ENCODE measurements around the gene KCNMA1. TPM values are rescaled to one million over a fixed set of nuclear protein-coding genes. Genes with fewer than 3 reads are reported as not detected.

KCNMA1 gene
- total RNA-seq, 1 experiment from 2014 or later, result 143 TPM

DNA sequence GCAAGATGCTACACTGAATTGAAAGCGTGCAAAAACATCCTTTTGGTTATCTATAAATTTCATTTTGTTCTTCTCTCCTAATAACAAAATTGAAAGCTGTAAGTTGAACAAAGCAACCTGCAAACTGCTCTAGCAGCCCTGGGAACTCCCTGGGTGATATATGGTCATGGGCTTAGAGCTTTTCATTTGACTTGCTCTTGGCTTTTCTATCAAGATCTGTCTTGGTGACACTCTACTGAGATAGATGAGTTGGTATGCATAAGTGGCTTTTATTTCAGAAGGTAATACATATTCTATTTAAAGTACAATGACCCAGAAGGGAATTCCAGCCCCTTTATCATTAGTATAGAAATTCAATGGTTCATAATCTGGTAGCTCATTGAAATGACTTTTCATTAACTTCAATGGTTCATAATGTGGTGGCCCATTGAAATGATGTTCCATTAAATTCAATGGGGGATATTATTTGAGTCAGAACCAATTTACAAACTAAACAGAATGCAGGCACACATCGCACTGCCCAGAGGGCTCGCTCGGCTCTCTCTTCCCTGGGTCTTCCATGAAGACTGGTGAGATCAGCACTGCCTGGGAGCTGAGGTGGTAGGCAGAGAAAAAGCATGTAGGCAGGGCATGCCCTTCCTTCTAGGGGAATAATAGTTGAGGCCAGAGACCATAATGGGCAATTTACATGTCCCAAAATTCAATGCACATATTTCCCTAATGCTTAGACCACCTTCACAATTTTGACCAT is 10.1 kb upstream of the KCNMA1 start:
- H3F3A ChIP-seq (ENCODE audit: low read length, unreplicated experiment), result no peaks in the 10 kb centered on the region
- no peaks in the 10 kb centered on the region for H3K4me1 ChIP-seq (ENCODE audit: insufficient read depth, low read length)
- DNase-seq, result no peak
- ATAC-seq, result no peak
- POLR2A ChIA-PET (ENCODE audit: unreplicated experiment), result no interaction called here
- H3K9me3 ChIP-seq (ENCODE audit: low read length), result no peaks in the 10 kb centered on the region
- H4K20me1 ChIP-seq (ENCODE audit: low read length), result no peaks in the 10 kb centered on the region
- TF ChIP-seq, protein P1, sequence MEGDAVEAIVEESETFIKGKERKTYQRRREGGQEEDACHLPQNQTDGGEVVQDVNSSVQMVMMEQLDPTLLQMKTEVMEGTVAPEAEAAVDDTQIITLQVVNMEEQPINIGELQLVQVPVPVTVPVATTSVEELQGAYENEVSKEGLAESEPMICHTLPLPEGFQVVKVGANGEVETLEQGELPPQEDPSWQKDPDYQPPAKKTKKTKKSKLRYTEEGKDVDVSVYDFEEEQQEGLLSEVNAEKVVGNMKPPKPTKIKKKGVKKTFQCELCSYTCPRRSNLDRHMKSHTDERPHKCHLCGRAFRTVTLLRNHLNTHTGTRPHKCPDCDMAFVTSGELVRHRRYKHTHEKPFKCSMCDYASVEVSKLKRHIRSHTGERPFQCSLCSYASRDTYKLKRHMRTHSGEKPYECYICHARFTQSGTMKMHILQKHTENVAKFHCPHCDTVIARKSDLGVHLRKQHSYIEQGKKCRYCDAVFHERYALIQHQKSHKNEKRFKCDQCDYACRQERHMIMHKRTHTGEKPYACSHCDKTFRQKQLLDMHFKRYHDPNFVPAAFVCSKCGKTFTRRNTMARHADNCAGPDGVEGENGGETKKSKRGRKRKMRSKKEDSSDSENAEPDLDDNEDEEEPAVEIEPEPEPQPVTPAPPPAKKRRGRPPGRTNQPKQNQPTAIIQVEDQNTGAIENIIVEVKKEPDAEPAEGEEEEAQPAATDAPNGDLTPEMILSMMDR (conservative IDR thresholded peaks at IDR 0.05; ENCODE audit: low read depth, low read length), result no peak
- TF ChIP-seq EZH2 (IDR thresholded peaks at IDR 0.05; ENCODE audit: low read length, unreplicated experiment), result no peak
- no peak for TF ChIP-seq EZH2phosphoT487 (IDR thresholded peaks at IDR 0.05; ENCODE audit: borderline replicate concordance, low read length)
- H3K79me2 ChIP-seq (ENCODE audit: low read length), result no peaks in the 10 kb centered on the region
- no peak overlapping the region for H3K27ac ChIP-seq (ENCODE audit: low read length)
- H3K27me3 ChIP-seq (ENCODE audit: low read length), result no peaks in the 10 kb centered on the region
- H3K4me3 ChIP-seq (ENCODE audit: low read length), result no peak overlapping the region
- no peak overlapping the region for H3K4me2 ChIP-seq (ENCODE audit: low read length)
- H2AFZ ChIP-seq (ENCODE audit: low read length), result no peak overlapping the region
- CTCF ChIA-PET, result interaction anchor here (1.2 to 1.4 kb wide), 2 partner anchors 109 to 482 kb away, joined by 3 to 6 read pairs; no protein-coding TSS in a partner anchor
- H3K36me3 ChIP-seq (ENCODE audit: low read depth, low read length), result no peaks in the 10 kb centered on the region
- BruUV-seq (replicated peaks), result no TSS peak
- no peak overlapping the region for H3K9ac ChIP-seq (ENCODE audit: low read length)
- no peaks in the 10 kb centered on the region for H3K9me2 ChIP-seq (replicated peaks; ENCODE audit: low read length)
- intact Hi-C loops (cut with micrococcal nuclease), result no loop called here

- H2AFZ ChIP-seq (ENCODE audit: low read length), result no peak overlapping the region
- H3K9ac ChIP-seq (ENCODE audit: low read length), result no peak overlapping the region
- H3K27ac ChIP-seq (ENCODE audit: low read length), result no peak overlapping the region
- H3K9me2 ChIP-seq (replicated peaks; ENCODE audit: low read length), result no peaks in the 10 kb centered on the region
- no peaks in the 10 kb centered on the region for H3K9me3 ChIP-seq (ENCODE audit: low read length)
- H3K36me3 ChIP-seq (ENCODE audit: low read depth, low read length), result no peaks in the 10 kb centered on the region
- H4K20me1 ChIP-seq (ENCODE audit: low read length), result no peaks in the 10 kb centered on the region
- no peaks in the 10 kb centered on the region for H3F3A ChIP-seq (ENCODE audit: low read length, unreplicated experiment)
- no peaks in the 10 kb centered on the region for H3K27me3 ChIP-seq (ENCODE audit: low read length)
- no peak for TF ChIP-seq EZH2phosphoT487 (IDR thresholded peaks at IDR 0.05; ENCODE audit: borderline replicate concordance, low read length)
- no peak for TF ChIP-seq EZH2 (IDR thresholded peaks at IDR 0.05; ENCODE audit: low read length, unreplicated experiment)
- TF ChIP-seq, protein P1 (conservative IDR thresholded peaks at IDR 0.05; ENCODE audit: low read depth, low read length), result no peak
- BruUV-seq (replicated peaks), result no TSS peak
- DNase-seq (no peak), ATAC-seq (no peak)
- peaks cover 22% of the 10 kb centered on the region for H3K4me1 ChIP-seq (ENCODE audit: insufficient read depth, low read length)
- intact Hi-C loops (cut with micrococcal nuclease), result loop anchor here (1.0 to 5.0 kb wide), 6 partner anchors 67 to 479 kb away; no protein-coding TSS in a partner anchor
- H3K4me2 ChIP-seq (ENCODE audit: low read length), result no peak overlapping the region
- no peak overlapping the region for H3K4me3 ChIP-seq (ENCODE audit: low read length)
- CTCF ChIA-PET, result interaction anchor here (0.7 to 2.8 kb wide), 10 partner anchors 67 to 479 kb away, joined by 3 to 30 read pairs (median 6); no protein-coding TSS in a partner anchor
- no peaks in the 10 kb centered on the region for H3K79me2 ChIP-seq (ENCODE audit: low read length)
- POLR2A ChIA-PET (ENCODE audit: unreplicated experiment), result no interaction called here
These were observed 7.1 kb upstream of the KCNMA1 start for GRCh38 chr10:77644557-77645243.

Measured in PC-3 (cell line).